ENCODE results near the gene TBXAS1. TPM values are rescaled to one million over a fixed set of nuclear protein-coding genes. Genes with fewer than 3 reads are reported as not detected.

TBXAS1 gene
- total RNA-seq, 2 experiments from 2014 or later, result 5.5 to 6.0 TPM

DNA sequence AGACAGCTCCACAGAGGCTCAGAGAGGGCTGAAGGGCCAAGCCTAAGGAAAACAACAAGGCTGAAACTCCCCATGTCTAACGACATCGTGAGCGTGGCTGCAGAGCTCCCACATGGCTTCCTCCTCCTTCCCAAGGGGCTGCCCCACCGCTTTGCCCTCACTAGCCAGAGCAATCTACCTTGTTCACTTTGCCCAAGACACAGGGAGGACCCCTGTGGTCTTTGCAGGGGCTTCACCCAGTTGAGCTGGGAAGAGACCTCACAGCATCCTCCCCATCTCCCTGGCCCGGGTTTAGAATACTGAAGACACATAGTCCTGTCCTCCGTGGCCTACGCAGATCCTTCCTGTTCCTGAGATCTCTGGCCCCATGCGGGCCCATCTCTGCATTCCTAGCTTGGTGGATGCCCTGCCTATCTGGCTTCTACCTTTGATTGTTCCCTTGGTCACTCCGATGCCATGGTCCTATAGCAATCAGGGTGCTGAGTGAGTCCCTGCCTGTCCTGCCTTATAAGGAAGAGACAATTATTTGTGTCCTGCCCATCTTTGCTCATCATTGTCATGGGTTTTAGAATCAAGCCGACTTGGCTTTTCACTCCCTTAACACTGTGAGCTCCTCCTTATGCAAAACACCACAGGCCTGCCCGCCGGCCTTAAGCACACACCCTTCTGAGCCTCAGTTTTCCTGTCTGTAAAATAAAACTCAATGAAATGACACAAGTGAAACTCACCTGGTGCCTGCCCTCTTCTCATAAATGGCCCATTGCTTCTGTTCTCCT lies 160.5 kb downstream of the TBXAS1 start:
- H3K27ac Mint-ChIP-seq, result no peak overlapping the region
- H3K4me1 Mint-ChIP-seq (ENCODE audit: low read depth), result no peaks in the 10 kb centered on the region
- H3K4me3 Mint-ChIP-seq, result no peak overlapping the region
- H3K36me3 ChIP-seq (ENCODE audit: insufficient read depth, low read length), result no peaks in the 10 kb centered on the region
- CTCF ChIA-PET, result no interaction called here
- intact Hi-C loops (cut with DNase I, micrococcal nuclease), result no loop called here
- H3K27me3 ChIP-seq (ENCODE audit: control insufficient read depth in 1 of 2, insufficient read depth in 2 of 2, low read length in 2 of 2), result no peaks in the 10 kb centered on the region
- no peaks in the 10 kb centered on the region for H3K36me3 Mint-ChIP-seq (ENCODE audit: low read depth)
- H3K27ac ChIP-seq (ENCODE audit: low read depth in 1 of 2, low read length in 2 of 2), result no peak overlapping the region
- ATAC-seq (ENCODE audit: poor library complexity), result no peak
- H3K4me3 ChIP-seq (ENCODE audit: low read length), result no peak overlapping the region
- TF ChIP-seq, protein P1, sequence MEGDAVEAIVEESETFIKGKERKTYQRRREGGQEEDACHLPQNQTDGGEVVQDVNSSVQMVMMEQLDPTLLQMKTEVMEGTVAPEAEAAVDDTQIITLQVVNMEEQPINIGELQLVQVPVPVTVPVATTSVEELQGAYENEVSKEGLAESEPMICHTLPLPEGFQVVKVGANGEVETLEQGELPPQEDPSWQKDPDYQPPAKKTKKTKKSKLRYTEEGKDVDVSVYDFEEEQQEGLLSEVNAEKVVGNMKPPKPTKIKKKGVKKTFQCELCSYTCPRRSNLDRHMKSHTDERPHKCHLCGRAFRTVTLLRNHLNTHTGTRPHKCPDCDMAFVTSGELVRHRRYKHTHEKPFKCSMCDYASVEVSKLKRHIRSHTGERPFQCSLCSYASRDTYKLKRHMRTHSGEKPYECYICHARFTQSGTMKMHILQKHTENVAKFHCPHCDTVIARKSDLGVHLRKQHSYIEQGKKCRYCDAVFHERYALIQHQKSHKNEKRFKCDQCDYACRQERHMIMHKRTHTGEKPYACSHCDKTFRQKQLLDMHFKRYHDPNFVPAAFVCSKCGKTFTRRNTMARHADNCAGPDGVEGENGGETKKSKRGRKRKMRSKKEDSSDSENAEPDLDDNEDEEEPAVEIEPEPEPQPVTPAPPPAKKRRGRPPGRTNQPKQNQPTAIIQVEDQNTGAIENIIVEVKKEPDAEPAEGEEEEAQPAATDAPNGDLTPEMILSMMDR (IDR thresholded peaks at IDR 0.05), result no peak
- H3K9me3 ChIP-seq (ENCODE audit: control insufficient read depth in 1 of 2, insufficient read depth in 1 of 2, low read length in 2 of 2), result peaks cover 0 to 4% of the 10 kb centered on the region in 2 experiments
- no peaks in the 10 kb centered on the region for H3K4me1 ChIP-seq (ENCODE audit: insufficient read depth, low read length)
- H3K9me3 Mint-ChIP-seq, result no peaks in the 10 kb centered on the region
- DNase-seq, result no peak
- no peaks in the 10 kb centered on the region for H3K27me3 Mint-ChIP-seq
- POLR2A ChIA-PET, result no interaction called here

DNA sequence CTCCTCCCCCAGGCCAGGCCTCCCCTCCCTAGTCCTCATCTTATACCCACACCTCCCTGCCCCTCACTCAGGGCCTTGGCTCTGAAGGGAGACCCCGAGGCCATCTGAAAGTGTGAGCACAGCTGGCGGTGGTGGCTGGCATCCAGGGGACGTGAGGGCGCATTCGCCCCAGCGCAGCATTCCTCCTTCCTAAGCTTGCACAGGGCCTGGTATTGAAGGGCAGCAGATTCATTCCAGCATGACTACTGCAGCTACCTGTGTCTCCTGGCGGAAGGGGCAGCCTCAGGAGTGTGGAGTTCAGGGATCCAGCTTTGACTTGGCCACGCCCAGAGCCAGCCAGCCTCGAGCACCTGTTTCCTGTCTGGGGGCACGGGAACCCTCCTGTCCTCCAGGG lies 161.1 kb downstream of the TBXAS1 start:
- H3K4me3 ChIP-seq (ENCODE audit: low read length), result no peak overlapping the region
- no peak for ATAC-seq (ENCODE audit: poor library complexity)
- no peaks in the 10 kb centered on the region for H3K27me3 ChIP-seq (ENCODE audit: control insufficient read depth in 1 of 2, insufficient read depth in 2 of 2, low read length in 2 of 2)
- Mint-ChIP-seq H3K27me3 (no peaks in the 10 kb centered on the region), H3K36me3 (ENCODE audit: low read depth) (no peaks in the 10 kb centered on the region), H3K4me3 (no peak overlapping the region), H3K4me1 (ENCODE audit: low read depth) (no peaks in the 10 kb centered on the region), H3K27ac (no peak overlapping the region), H3K9me3 (no peaks in the 10 kb centered on the region)
- no peak overlapping the region for H3K27ac ChIP-seq (ENCODE audit: low read depth in 1 of 2, low read length in 2 of 2)
- intact Hi-C loops (cut with DNase I, micrococcal nuclease), result no loop called here
- POLR2A ChIA-PET, result no interaction called here
- TF ChIP-seq, protein P1 (IDR thresholded peaks at IDR 0.05), result no peak
- H3K36me3 ChIP-seq (ENCODE audit: insufficient read depth, low read length), result no peaks in the 10 kb centered on the region
- no peak for DNase-seq
- no peaks in the 10 kb centered on the region for H3K4me1 ChIP-seq (ENCODE audit: insufficient read depth, low read length)
- peaks cover 0 to 4% of the 10 kb centered on the region in 2 experiments for H3K9me3 ChIP-seq (ENCODE audit: control insufficient read depth in 1 of 2, insufficient read depth in 1 of 2, low read length in 2 of 2)
- CTCF ChIA-PET, result no interaction called here

DNA sequence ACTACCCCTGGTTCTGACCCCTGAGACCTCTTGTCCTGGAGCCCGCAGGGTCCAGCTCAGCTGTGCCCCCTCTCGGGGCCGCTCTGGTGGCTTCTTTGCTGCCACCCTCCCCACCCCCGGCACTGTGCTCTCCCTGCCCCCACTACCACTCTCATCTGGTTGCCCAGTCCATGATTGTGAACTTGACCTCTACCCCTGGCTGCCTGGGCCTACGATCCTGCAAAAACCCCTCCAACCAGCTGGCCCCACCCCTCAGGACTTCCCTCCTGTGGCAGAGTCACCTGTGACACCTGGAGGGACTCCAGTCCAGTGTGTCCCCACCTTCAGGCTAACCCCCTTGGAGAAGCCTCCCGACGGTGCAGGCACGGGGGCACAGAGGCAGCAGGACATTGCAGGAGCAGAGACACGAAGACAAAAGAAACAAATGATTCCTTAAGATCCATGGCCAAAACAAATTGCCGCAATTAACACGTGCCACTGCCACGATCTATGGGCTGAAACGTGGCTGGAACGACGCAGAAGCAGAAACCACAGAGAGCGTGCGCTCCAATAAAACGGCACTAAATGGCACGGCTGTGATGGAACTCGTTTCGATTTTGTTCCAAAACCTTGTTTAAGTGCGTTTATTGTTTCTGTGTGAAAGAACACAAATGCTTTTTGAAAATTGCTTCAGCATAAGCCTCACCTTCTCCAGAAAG lies 161.7 kb downstream of the TBXAS1 start:
- H3K9me3 ChIP-seq (ENCODE audit: control insufficient read depth in 1 of 2, insufficient read depth in 1 of 2, low read length in 2 of 2), result peaks cover 0 to 3% of the 10 kb centered on the region in 2 experiments
- no peak overlapping the region for H3K27ac ChIP-seq (ENCODE audit: low read depth in 1 of 2, low read length in 2 of 2)
- Mint-ChIP-seq H3K9me3 (no peaks in the 10 kb centered on the region), H3K27me3 (no peaks in the 10 kb centered on the region), H3K27ac (no peak overlapping the region), H3K4me3 (no peak overlapping the region), H3K4me1 (ENCODE audit: low read depth) (no peaks in the 10 kb centered on the region), H3K36me3 (ENCODE audit: low read depth) (no peaks in the 10 kb centered on the region)
- POLR2A ChIA-PET, result no interaction called here
- intact Hi-C loops (cut with DNase I, micrococcal nuclease), result no loop called here
- ATAC-seq (ENCODE audit: poor library complexity) (no peak), DNase-seq (no peak)
- no peaks in the 10 kb centered on the region for H3K36me3 ChIP-seq (ENCODE audit: insufficient read depth, low read length)
- no peaks in the 10 kb centered on the region for H3K4me1 ChIP-seq (ENCODE audit: insufficient read depth, low read length)
- no peaks in the 10 kb centered on the region for H3K27me3 ChIP-seq (ENCODE audit: control insufficient read depth in 1 of 2, insufficient read depth in 2 of 2, low read length in 2 of 2)
- no peak overlapping the region for H3K4me3 ChIP-seq (ENCODE audit: low read length)
- CTCF ChIA-PET, result no interaction called here
- TF ChIP-seq, protein P1 (IDR thresholded peaks at IDR 0.05), result no peak
